Keratinocyte (primary cell): ENCODE data around the gene PGS1. TPM values are rescaled to one million over a fixed set of nuclear protein-coding genes. Genes with fewer than 3 reads are reported as not detected.

Experiments used
- DNase-seq: peaks from one replicate; pipeline ENCODE4 v3.0.0-alpha.2; 2011; ENCODE audit warnings: low read depth, missing footprints, low spot score
- FAIRE-seq: peaks from 2 replicates; lab custom pipeline; 2011; peaks lifted over from hg19 to GRCh38; lab: Jason Lieb, UNC
- H2AFZ ChIP-seq: 2 replicates; pipeline ENCODE4 v1.6.0; 2012; ENCODE audit warnings: low read length, control low read depth, inconsistent platforms; ENCODE audit not compliant: control insufficient read depth
- H3K27ac ChIP-seq: 2 replicates; pipeline ENCODE4 v1.5.1; 2011; ENCODE audit warnings: low read length; ENCODE audit not compliant: control insufficient read depth, insufficient read depth
- H3K27me3 ChIP-seq: 3 replicates; pipeline ENCODE4 v1.6.0; 2011; ENCODE audit warnings: low read length; ENCODE audit not compliant: control insufficient read depth, insufficient read depth; ENCODE audit errors: extremely low read depth
- H3K36me3 ChIP-seq, 2 experiments: 2 replicates in 1 of 2; 3 replicates in 1 of 2; pipeline ENCODE4 v1.5.1; 2011; ENCODE audit warnings: low read length in 2 of 2, mild to moderate bottlenecking in 1 of 2; ENCODE audit not compliant: control insufficient read depth in 2 of 2, insufficient read depth in 2 of 2; ENCODE audit errors: extremely low read depth in 1 of 2
- H3K4me1 ChIP-seq: 3 replicates; pipeline ENCODE4 v1.5.1; 2011; ENCODE audit warnings: low read length; ENCODE audit not compliant: control insufficient read depth, insufficient read depth; ENCODE audit errors: extremely low read depth
- H3K4me2 ChIP-seq: 3 replicates; pipeline ENCODE4 v1.6.0; 2011; ENCODE audit warnings: low read depth, low read length; ENCODE audit not compliant: control insufficient read depth, insufficient read depth; ENCODE audit errors: extremely low read depth
- H3K4me3 ChIP-seq, 3 experiments: fragments of 200-600 bp in 1 of 3; sonication (generic) in 1 of 3; 2 replicates in 2 of 3; 3 replicates in 1 of 3; pipeline ENCODE4 v1.5.1; 2011 to 2016; ENCODE audit warnings: low read length in 3 of 3, mild to moderate bottlenecking in 3 of 3, control low read depth in 2 of 3, inconsistent platforms in 1 of 3, low read depth in 1 of 3, mixed read lengths in 1 of 3, mixed run types in 1 of 3, moderate library complexity in 1 of 3; ENCODE audit not compliant: control insufficient read depth in 2 of 3, insufficient read depth in 2 of 3; ENCODE audit errors: extremely low read depth in 1 of 3
- H3K79me2 ChIP-seq: 2 replicates; pipeline ENCODE4 v1.6.0; 2012; ENCODE audit warnings: low read length; ENCODE audit not compliant: control insufficient read depth, insufficient read depth
- H3K9ac ChIP-seq: 3 replicates; pipeline ENCODE4 v1.6.0; 2011; ENCODE audit warnings: low read length; ENCODE audit not compliant: control insufficient read depth, insufficient read depth; ENCODE audit errors: extremely low read depth
- H3K9me1 ChIP-seq: 3 replicates; pipeline ENCODE4 v1.6.0; 2011; ENCODE audit warnings: low read length; ENCODE audit not compliant: control insufficient read depth, insufficient read depth; ENCODE audit errors: extremely low read depth
- H3K9me3 ChIP-seq: 2 replicates; pipeline ENCODE4 v1.5.1; 2012; ENCODE audit warnings: low read depth, low read length; ENCODE audit not compliant: control insufficient read depth
- H4K20me1 ChIP-seq: 3 replicates; pipeline ENCODE4 v1.6.0; 2011; ENCODE audit warnings: low read length; ENCODE audit not compliant: control insufficient read depth, insufficient read depth; ENCODE audit errors: extremely low read depth
- CTCF ChIP-seq, 3 experiments: IDR thresholded peaks in 1 of 3; conservative IDR thresholded peaks in 1 of 3; optimal IDR thresholded peaks in 1 of 3; 2 replicates in 2 of 3; 3 replicates in 1 of 3; pipeline versions ENCODE3 to v1.5.1; 2011; ENCODE audit warnings: low read length in 3 of 3, mild to moderate bottlenecking in 3 of 3, moderate library complexity in 2 of 3, control low read depth in 1 of 3, inconsistent platforms in 1 of 3; ENCODE audit not compliant: insufficient read depth in 2 of 3; ENCODE audit errors: extremely low read depth in 1 of 3
- EZH2 ChIP-seq: IDR thresholded peaks from one replicate; pipeline ENCODE4 v1.6.1; 2012; ENCODE audit warnings: inconsistent platforms, mild to moderate bottlenecking, low read length, moderate library complexity
- dilution Hi-C: fragments of 300-500 bp; cut with MboI; formaldehyde crosslinking; loops from one replicate; pipeline ENCODE4 v1.7.0; 2020; ENCODE audit warnings: low sequenced_read_pairs; ENCODE audit not compliant: extremely low pct_ligation_motif_present
- polyA plus RNA-seq, 5 experiments: library from polyadenylated mRNA; depleted of rRNA in 3 of 5; stranded (reverse) in 3 of 5; stranded (forward) in 1 of 5; unstranded in 1 of 5; fragments of >200 nt; gene quantifications; 1 replicate in 1 of 5; 2 replicates in 3 of 5; 3 replicates in 1 of 5; pipeline versions ENCODE4 v1.2.1 to v1.2.3, GENCODE V29; 2011 to 2012; ENCODE audit warnings: missing spikeins in 2 of 5, low read depth in 1 of 5, low replicate concordance in 1 of 5

The PGS1 gene
- polyA plus RNA-seq, 1 donor (not counting 4 experiments of a cell fraction or from before 2014, with no cell fraction given): 19.6 TPM

DNA sequence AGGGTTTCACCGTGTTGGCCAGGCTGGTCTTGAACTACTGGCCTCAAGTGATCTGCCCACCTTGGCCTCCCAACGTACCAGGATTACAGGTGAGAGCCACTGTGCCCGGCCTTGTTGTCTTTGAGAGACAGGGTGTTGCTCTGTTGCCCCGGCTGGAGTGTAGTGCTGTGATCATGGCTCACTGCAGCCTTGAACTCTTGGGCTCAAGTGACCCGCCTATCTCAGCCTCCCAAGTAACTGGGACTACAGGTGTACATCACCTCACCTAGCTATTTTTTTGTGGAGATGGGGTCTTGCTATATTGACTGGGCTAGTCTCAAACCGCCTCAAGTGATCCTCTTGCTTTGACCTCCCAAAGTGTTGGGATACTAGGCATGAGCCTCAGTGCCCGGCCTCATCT lies 68.4 kb downstream of the PGS1 start:
- FAIRE-seq (no peak), DNase-seq (no peak)
- H3K27ac ChIP-seq: no peak overlapping the region
- TF ChIP-seq EZH2 (no peak), CTCF (optimal IDR thresholded peaks at IDR 0.05 in 1 of 3, IDR thresholded peaks at IDR 0.05 in 1 of 3, conservative IDR thresholded peaks at IDR 0.05 in 1 of 3; ENCODE audit: extremely low read depth in 1 of 3, insufficient read depth in 2 of 3, low read length in 3 of 3) (no peak)
- H3K4me2 ChIP-seq: no peak overlapping the region
- H3K4me1 ChIP-seq: no peaks in the 10 kb centered on the region
- H3K36me3 ChIP-seq: no peaks in the 10 kb centered on the region
- H3K79me2 ChIP-seq: no peaks in the 10 kb centered on the region
- no peaks in the 10 kb centered on the region for H3K9me3 ChIP-seq
- H4K20me1 ChIP-seq: peaks cover 2% of the 10 kb centered on the region
- no peak overlapping the region for H3K9ac ChIP-seq
- H3K9me1 ChIP-seq: no peaks in the 10 kb centered on the region
- H2AFZ ChIP-seq: no peak overlapping the region
- dilution Hi-C loops: no loop called here
- no peak overlapping the region for H3K4me3 ChIP-seq
- no peaks in the 10 kb centered on the region for H3K27me3 ChIP-seq

- Histone ChIP-seq H4K20me1 (no peaks in the 10 kb centered on the region), H3K4me3 (no peak overlapping the region), H3K9ac (no peak overlapping the region), H3K36me3 (no peaks in the 10 kb centered on the region), H2AFZ (no peak overlapping the region), H3K4me1 (no peaks in the 10 kb centered on the region), H3K9me3 (no peaks in the 10 kb centered on the region), H3K27ac (no peak overlapping the region), H3K9me1 (no peaks in the 10 kb centered on the region), H3K27me3 (no peaks in the 10 kb centered on the region), H3K4me2 (no peak overlapping the region), H3K79me2 (no peaks in the 10 kb centered on the region)
- FAIRE-seq (no peak), DNase-seq (no peak)
- dilution Hi-C loops: no loop called here
- TF ChIP-seq CTCF (optimal IDR thresholded peaks at IDR 0.05 in 1 of 3, IDR thresholded peaks at IDR 0.05 in 1 of 3, conservative IDR thresholded peaks at IDR 0.05 in 1 of 3; ENCODE audit: extremely low read depth in 1 of 3, insufficient read depth in 2 of 3, low read length in 3 of 3) (peak in 2 of 3 experiments; percentile 17 to 20), EZH2 (no peak)
Observed at GRCh38 chr17:78448356-78448993, 70.0 kb downstream of the PGS1 start.
